CD4-positive, alpha-beta T cell treated with Interleukin-6 at 100 ng/mL for 8 hours (primary cell): ENCODE results near the gene PDZD7.
A peak's percentile ranks its signal among the peaks of the same experiment; 100 is the strongest.
"Not testable (repeated sequence)": the region's sequence is repeated elsewhere in the genome, so short reads cannot be mapped to it uniquely, and the experiment has no call there.

ENCODE experiments used
- DNase-seq: peaks from one replicate; pipeline ENCODE4 v3.0.0-alpha.2; 2020; ENCODE audit warnings: mixed read lengths, low spot score

Gene PDZD7

GRCh38 chr10:101040851-101041250 is 9.9 kb upstream of the PDZD7 start:
- DNase-seq: no peak

- DNase-seq: no peak
These were observed 9.1 kb upstream of the PDZD7 start for GRCh38 chr10:101040061-101040460.

- DNase-seq: no peak
These were observed 7.6 kb upstream of the PDZD7 start for GRCh38 chr10:101038484-101038883.

DNA sequence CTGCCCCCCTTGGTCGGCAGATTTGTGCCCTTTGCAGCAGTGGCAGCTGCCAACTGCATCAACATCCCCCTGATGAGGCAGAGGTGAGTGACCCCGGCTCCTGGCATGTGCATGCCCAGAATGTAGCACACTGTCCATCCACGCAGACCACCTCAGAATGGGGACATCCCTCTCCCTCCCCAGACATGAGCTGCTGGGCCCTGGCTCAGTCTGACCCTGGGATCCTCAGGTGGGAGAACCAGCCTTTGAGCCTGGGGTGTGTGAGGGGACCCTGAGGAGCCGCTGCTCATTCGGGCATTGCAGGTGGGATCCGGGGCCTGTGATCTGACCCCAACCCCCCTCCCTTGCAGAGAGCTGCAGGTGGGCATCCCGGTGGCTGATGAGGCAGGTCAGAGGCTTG is 5.8 kb upstream of the PDZD7 start:
- DNase-seq: no peak

GRCh38 chr10:101035916-101036702 is 5.2 kb upstream of the PDZD7 start:
- DNase-seq: no peak

GRCh38 chr10:101035314-101035713 is 4.4 kb upstream of the PDZD7 start:
- no peak for DNase-seq

DNA sequence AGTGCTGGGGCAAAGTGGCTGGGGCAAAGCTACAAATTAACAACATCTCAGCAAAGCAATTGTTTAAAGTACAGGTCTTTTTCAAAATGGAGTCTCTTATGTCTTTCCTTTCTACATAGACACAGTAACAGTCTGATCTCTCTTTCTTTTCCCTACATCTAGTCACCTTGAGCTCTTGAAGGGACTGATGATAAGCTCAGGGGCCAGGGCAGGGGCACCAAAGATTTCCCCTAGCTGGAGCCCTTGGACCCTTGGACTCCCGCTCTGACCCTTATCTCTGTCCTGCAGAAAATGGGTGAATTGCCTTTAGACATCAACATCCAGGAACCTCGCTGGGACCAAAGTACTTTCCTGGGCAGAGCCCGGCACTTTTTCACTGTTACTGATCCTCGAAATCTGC is 3.5 kb upstream of the PDZD7 start:
- DNase-seq: not testable (repeated sequence)

GRCh38 chr10:101033276-101033675 is 2.3 kb upstream of the PDZD7 start:
- DNase-seq: no peak

GRCh38 chr10:101032637-101033224 is 1.8 kb upstream of the PDZD7 start:
- peak; percentile 49 for DNase-seq

DNA sequence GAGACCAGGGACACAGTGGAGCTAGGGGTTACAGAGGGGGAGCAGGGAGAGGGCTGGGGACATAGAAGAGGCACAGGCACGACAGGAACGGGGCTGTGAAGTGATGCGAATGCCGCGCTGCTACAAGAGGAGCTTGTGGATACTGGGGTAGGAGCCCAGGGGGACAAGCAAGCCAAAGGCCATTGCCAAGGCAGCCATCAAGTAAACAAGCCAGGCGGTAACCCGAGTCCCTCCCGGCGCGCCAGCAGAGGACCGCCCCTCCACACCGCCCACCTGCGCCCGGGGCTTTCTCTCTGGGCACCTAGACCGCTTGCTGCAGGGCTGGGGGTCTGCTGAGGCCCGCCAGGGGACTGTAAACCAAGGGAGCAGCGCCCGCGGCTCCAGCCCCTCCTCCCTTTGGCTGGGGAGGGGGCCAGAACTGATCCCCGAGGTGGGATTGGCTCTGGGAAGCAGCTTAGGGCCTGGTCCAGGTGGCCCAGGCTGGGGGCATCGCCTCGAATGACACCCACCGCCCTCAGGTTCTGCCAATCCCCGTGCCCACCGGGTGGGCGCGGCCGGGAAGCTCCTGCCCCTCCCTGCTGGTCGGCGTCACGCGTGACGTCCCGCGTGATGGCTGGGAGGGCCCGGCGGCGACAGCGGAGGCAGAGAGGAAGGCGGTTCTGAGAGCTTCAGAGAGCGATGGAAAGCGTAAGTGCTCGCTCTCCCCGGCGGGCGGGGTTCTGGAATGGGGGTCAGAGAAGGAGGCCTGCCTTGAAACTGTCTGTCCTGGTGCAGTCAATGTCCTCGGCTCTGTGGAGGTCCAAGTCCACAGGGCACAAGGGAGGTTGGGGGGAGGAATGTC is 1.1 kb upstream of the PDZD7 start:
- DNase-seq: peak; percentile 78

- no peak for DNase-seq
These were observed 317 bp downstream of the PDZD7 start for GRCh38 chr10:101030496-101031127.

- no peak for DNase-seq
These were observed 1.2 kb downstream of the PDZD7 start for GRCh38 chr10:101029520-101030295.

DNA sequence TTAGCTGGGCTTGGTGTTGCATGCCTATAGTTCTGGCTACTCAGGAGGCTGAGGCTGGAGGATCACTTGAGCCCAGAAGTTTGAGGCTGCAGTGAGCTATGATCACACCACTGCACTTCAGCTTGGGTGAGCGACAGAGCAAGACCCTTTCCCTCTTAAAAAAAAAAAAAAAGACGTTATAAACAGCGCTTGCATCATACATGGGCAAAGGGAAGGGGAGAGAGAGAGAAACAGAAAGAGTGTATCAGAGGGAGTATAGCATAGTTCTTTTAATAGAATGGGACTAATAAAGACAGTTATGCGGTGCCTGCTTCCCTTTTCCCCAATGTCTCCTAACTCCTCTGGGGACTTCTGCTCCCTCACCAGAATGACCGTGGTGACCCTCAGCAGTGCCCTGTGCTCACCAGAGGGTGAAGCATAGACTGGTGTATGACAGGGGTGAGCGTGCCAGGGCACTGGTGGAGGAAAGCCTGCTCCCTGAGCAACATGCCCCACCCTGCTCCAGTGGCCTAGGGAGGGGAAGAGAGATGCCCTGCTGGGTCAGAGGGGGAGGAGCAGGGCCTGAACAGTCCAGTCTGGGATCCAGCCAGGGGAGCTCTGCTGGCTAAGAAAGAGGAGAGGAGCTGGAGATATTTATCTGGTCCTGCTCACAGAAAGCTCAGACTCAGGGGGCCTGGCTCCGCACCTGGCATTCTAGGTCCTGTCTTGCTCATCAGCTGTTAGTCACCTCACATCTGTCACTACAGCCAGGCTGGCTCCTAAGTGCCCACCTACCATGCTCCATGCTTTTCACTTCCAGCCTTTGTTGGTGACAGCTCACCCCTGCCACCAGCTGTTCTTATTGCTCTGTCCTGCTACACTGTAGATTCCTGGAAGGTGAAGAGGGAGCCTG is 2.2 kb downstream of the PDZD7 start:
- no peak for DNase-seq

DNA sequence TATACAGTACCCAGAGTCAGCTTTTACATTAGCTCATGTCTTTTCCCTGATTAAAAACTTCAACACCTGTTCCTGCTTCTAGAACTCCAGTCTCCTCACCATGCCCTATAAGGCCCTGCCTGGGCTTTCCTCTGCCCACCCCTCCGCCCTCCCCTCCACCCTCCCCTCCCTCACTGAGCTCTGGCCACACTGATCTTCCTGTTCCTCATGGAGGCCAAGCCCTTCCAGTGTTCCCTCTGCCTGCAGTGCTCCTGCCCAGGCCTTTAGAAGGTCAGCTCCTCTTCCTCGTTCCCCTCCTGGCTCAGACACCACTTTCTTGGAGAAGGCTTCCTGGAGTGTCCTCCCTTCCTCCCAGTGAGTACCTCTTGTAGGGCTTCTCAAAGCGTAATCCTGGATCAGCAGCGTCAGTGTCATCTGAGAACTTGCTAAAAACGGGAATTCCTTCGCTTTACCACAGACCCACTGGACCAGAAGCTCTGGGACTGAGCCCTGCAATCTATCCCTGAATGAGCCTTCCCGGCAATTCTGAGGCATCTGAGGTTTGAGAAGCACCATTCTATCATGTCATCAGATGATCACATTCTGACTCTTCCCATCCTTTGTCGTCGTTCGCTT is 3.7 kb downstream of the PDZD7 start:
- no peak for DNase-seq

GRCh38 chr10:101022967-101023705 is 7.8 kb downstream of the PDZD7 start:
- DNase-seq: no peak

- no peak for DNase-seq
These were observed 9.2 kb downstream of the PDZD7 start for GRCh38 chr10:101021692-101022251.

DNA sequence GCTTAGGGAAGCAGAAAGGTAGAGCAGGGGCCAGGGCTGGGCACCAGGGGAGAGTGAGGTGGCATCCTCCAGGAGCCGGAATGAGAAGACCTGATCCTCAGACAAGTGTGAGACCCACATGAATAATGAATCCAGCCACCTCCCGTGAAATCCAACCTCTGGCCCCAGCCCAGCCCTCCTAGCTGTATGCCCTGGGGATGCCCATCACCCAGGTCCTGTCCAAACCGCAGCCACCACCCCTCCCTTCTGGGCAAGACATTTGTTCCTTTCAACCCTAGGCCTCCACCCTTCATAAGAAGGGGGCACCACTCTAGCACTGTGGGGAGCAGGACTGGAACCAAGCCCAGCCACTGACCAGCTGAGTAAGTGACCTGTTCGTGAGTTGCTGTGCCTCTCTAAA is 9.7 kb downstream of the PDZD7 start:
- DNase-seq: no peak

- DNase-seq: no peak
These were observed 10.4 kb downstream of the PDZD7 start for GRCh38 chr10:101020427-101021075.

DNA sequence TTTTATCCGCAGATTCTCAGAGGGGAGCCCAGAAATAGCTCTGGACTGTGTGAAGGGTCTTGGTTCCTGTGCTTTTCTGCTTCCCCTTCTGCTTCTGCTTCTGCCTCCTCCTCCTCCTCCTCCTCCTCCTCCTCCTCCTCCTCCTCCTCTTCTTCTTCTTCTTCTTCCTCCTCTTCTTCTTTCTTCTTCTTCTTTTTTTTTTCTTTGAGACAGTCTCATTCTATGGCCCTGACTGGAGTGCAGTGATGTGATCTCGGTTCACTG is 11.6 kb downstream of the PDZD7 start:
- DNase-seq: no peak
